Measurements from ENCODE around the gene MTHFSD.

Gene MTHFSD

DNA sequence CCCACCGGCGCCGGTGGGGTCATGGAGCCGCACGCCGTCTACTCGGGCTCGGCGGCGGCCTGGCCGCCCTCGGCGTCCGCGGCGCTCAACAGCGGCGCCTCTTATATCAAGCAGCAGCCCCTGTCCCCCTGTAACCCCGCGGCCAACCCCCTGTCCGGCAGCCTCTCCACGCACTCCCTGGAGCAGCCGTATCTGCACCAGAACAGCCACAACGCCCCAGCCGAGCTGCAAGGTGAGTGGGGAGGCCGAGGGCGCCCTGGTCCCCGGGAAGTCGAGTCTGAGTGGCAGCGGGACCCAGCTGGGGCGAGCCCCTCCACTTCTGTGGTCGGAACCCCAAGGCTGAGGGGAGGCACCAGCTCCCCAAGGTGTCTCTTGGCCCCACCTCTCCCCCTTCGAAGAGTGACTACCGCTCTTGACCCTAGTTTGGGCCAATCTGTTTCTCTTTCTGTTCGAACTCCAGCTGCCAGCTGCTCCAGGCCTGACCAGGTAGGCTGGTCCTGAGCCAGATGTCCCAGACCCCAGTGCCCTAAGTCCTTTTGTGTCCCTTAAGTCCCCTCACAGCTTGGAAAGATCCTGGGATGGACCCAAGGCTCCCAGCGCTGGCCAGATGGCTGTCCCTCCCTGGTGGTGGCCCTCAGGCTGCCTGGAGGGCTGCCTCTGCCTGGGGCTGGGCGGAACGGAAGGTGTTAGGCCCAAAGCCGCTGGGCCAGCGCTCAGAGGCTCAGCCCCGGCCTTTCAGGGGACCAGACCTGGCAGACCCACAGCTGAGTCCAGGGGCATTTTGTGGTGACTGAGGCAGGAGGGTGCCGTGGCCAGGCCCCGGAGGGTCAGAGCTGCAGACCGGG lies 43.5 kb downstream of the MTHFSD start:
- no peak for DNase-seq

- no peak for DNase-seq
Observed at GRCh38 chr16:86510465-86511261, 44.4 kb downstream of the MTHFSD start, which contains the start of gene FOXF1. TSS of gene FOXF1 (plus strand) at chr16:86510527. CDS start at chr16:86510570, 43 bp downstream.

- no peak for DNase-seq
Observed at GRCh38 chr16:86509759-86510464, 45.1 kb downstream of the MTHFSD start.

GRCh38 chr16:86508947-86509758 lies 45.9 kb downstream of the MTHFSD start:
- no peak for DNase-seq

GRCh38 chr16:86508028-86508946 lies 46.7 kb downstream of the MTHFSD start:
- DNase-seq = no peak

- DNase-seq = no peak
Observed at GRCh38 chr16:86507173-86508027, 47.6 kb downstream of the MTHFSD start.

- no peak for DNase-seq
Observed at GRCh38 chr16:86505899-86506864, 48.9 kb downstream of the MTHFSD start.

DNA sequence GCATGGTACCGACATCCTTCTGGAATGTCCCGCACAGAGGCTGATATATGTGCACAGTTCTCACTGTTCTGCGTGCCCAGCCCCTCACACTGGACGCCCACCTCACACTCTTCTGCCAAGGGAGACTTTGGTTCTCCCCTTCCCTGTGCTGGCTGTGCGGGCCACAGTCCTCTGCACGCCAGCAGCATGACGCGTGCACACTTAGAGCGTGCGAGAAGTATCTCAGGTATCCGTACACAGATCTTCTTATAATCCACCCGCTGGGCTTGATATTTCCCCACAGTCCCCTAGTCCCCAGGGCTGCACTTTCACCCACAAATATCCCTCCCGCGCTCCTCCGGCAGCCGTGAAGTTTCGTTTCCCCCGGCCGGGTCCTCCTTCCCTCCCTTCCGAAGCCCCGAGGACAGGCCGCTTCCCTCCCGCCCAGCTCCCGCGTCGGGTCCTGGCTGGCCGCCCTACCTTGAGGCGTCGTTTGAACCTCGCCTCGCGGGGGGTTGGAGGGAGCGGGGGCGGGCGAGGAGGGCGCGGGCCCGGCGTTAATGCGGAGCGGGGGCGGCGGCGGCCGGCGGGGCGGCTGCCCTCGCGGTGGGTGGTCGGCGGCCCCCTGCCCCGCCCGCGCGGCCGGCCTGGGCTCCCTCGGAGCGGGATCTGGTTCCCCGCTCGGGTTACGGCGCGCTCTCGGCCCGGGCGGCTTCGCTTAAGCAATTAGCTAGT lies 49.7 kb downstream of the MTHFSD start:
- DNase-seq = no peak

DNA sequence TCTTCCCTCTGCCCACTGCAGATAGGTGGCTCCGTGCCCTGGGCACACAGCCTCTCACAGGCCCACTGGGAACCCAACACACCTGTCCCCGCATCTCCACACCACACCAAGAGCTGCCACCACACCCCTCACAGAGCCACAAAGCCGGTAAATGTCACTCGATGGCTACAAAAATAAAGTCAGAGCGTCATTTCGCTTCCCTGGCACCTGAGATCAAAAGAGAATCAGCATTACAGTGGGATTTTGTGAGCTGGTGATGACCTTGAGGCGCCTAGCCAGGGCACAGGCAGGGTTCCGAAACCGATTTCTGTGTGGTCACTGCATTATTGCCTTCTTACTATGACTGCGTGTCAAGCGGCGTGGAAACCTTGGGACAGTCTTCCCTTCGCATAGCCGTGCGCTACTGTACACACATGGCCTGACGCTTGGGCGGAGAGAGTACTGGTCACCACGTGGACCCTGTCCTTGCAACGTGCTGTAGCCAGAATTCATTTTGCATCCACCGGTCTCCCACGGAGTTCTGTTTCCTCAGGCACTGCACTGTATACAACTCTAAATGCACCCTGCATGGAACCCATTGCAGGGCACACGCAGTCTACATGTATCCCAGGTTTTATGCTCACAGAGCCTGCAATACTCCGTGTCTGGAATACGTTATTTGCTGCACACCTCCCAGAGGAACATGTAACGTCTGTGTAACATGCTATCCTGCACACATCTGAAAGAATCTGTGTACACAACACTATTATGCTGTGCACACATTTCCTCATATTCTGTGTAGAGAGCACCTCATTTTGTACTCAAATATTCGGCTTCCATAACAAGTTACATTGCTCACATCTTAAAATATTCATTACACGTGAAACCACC lies 50.5 kb downstream of the MTHFSD start:
- DNase-seq = no peak

DNA sequence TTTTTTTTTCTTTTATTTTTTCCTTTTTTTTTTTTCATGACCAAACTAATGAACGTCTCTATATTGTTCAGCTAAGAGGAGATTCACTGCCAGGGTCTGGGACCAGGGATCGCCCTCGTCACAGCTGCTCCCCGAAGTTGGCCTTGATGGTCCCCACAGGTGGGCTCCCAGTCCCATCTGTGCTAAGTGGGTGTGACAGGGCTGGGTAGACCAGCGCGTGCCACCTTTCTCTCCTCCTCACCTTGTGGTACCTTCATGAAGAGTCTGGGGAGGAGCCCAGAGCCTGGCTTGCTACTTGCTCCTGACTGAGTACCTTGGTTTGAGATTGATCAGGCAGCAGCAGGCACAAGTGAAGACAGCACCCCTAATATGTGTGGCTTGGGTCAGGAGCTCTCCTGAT lies 51.2 kb downstream of the MTHFSD start:
- DNase-seq = no peak

DNA sequence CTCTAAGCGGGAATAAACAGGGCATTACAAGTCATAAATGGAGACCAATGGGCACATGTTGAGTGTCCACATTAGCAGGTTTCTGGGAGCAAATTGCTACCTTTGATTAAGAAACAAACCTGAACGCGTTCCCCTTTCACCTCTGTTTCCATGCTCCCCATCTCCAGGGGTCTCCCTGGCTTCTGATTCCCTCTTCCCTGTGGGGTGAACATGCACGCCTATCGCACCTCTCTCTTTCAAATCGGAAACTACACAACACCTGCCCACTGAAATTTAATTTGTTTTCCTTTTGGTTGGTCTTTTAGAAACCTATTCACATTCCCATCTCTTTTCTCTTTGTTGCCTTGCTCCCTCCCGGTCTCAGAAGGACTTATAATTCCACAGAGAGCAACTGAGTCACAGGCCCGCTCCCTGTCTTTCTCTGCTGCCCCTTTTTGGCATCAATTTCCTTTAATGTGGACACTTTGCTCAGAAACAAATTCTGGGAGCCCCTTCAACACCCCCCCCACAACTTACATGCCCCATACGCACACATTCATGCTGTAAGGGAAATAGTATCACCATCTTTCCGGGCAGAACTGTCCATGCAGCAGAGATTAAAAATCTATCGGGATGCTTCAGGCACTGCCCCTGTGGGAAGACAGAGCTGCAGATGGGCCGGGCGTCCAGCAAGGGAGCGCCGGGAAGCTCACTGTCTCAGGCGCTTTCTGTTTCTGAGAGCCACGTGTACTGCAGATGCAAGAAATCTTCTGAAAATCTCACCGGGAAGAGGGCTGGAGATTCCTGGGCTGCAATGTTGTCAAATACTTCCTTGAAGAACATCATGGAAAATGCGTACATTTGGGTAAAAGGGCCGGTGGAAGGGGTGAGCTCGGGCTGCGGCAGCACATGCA lies 51.9 kb downstream of the MTHFSD start:
- no peak for DNase-seq

DNA sequence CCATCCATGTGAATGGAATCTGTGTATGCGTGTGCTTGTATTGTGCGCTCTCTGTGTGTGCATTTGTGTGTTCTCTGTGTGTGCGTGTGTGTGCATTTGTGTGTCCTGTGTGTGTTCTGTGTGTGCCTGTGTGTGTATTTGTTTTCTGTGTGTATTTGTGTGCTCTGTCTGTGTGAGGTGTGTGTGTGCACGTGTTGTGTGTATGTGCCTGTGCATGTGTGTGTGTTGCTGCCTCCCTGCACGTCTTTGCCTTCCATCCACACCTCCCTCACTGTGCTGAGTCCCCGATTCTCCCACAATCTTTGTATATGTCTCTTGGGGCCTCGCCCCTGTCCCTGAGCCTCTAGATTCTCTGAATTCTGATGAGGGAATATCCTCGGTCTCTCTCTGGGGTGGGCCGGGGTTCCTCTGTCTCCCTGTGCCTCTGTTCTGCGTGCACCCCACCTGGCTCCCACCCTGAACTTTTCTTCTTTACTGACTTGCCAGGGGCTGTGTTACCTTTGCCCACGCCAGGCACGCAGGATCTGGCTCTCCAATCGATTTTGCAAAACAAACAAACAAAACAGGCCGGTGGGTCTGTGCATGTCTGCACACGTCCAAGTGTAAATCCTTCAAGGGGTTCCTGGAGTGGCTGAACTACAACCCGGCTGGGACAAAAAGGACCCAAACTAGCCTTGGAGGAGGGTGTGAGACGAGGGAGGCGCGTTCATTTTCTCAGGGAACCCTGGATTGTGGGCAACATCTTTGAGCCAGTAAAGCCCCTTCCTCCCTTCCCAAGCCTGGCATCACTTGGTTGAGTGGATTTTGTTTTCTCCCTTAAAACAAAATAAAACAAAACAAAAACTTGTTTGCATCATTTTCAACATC lies 52.8 kb downstream of the MTHFSD start:
- DNase-seq = no peak

DNA sequence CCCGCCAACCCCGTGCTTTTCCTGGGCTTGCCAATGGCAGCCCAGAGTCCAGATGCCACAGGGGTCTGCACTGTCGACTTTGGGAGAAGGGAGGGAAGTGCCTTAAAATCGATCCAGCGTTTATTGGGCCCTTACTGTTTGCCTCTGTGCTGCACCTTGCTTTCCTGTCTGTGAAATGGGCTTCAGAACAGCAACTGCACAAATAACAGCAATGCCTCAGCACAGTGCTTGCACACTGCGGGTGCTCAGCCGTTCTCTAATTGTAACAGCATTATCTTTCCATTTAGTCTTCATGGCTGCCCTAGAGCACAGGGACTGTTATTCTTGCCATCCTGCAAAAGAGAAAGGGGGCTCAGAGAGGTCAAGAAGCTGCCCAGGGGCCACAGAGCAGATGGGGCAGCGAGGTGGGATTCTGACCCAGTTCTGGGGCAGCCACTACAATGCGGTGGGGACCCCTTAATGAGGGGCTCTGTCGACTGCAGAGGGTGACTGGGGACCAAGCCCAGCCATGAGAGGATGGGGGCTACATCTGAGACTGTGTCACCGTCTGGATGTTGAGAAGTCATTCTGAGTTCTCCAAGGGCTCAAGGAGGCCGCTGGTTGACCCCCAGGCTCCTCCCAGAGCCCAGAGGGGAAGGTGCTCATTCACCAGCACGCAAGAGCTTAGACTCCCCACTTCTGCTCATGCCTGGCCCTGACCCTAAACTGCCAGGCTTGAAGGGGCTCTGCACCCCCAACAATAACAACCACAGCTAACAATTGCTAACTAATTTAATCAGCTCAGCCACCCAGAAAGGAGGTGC lies 54.1 kb downstream of the MTHFSD start:
- DNase-seq = no peak

All from CD4-positive, alpha-beta T cell treated with Interferon gamma for 1 hour (primary cell).